Ishikawa (cell line): Measurements from ENCODE around the gene SDHB.

Experiments
- CEBPB ChIP-seq: IDR thresholded peaks from 2 replicates; pipeline ENCODE4 v1.6.1; 2012
- CREB1 ChIP-seq: IDR thresholded peaks from 2 replicates; pipeline ENCODE4 v1.6.1; 2012; ENCODE audit warnings: low read depth
- EGR1 ChIP-seq: IDR thresholded peaks from 2 replicates; pipeline ENCODE4 v1.6.1; 2012
- EP300 ChIP-seq: IDR thresholded peaks from 2 replicates; pipeline ENCODE4 v1.6.1; 2012; ENCODE audit warnings: borderline replicate concordance
- FOXM1 ChIP-seq: IDR thresholded peaks from 2 replicates; pipeline ENCODE4 v1.6.1; 2012; ENCODE audit warnings: low read depth, borderline replicate concordance
- MAX ChIP-seq: IDR thresholded peaks from 2 replicates; pipeline ENCODE4 v1.6.1; 2012
- NFIC ChIP-seq: IDR thresholded peaks from 2 replicates; pipeline ENCODE4 v1.6.1; 2012
- RAD21 ChIP-seq: IDR thresholded peaks from 2 replicates; pipeline ENCODE4 v1.6.1; 2012; ENCODE audit warnings: low read depth
- REST ChIP-seq: IDR thresholded peaks from 2 replicates; pipeline ENCODE4 v1.6.1; 2012; ENCODE audit warnings: low read depth, mild to moderate bottlenecking
- TAF1 ChIP-seq: IDR thresholded peaks from 2 replicates; pipeline ENCODE4 v1.6.1; 2012; ENCODE audit warnings: low read depth, mild to moderate bottlenecking
- TCF12 ChIP-seq: IDR thresholded peaks from 2 replicates; pipeline ENCODE4 v1.6.1; 2012; ENCODE audit warnings: low read depth
- TEAD4 ChIP-seq: IDR thresholded peaks from 2 replicates; pipeline ENCODE4 v1.6.1; 2012
- USF1 ChIP-seq: IDR thresholded peaks from 2 replicates; pipeline ENCODE4 v1.6.1; 2012
- YY1 ChIP-seq: IDR thresholded peaks from 2 replicates; pipeline ENCODE4 v1.6.1; 2012; ENCODE audit warnings: low read depth
- ZBTB7A ChIP-seq: IDR thresholded peaks from 2 replicates; pipeline ENCODE4 v1.6.1; 2012; ENCODE audit warnings: low read depth

SDHB gene

GRCh38 chr1:17080085-17080759, 26.4 kb upstream of the SDHB start:
- TF ChIP-seq CREB1 (no peak), USF1 (peak; percentile 49)

GRCh38 chr1:17078991-17079868, 25.4 kb upstream of the SDHB start:
- no peak for TF ChIP-seq MAX
- no peak for TF ChIP-seq RAD21
- no peak for TF ChIP-seq EGR1
- TF ChIP-seq TAF1 = no peak
- no peak for TF ChIP-seq NFIC
- TF ChIP-seq USF1 = no peak

- TF ChIP-seq CEBPB (no peak), TEAD4 (no peak), RAD21 (peak; percentile 40; the same call in 1 of the 2 replicates), MAX (no peak), TCF12 (no peak)
These were observed 21.8 kb upstream of the SDHB start for GRCh38 chr1:17075470-17076255.

- TF ChIP-seq USF1 = no peak
- TF ChIP-seq TEAD4 = no peak
- TF ChIP-seq YY1 = no peak
- TF ChIP-seq CEBPB = no peak
- no peak for TF ChIP-seq NFIC
- TF ChIP-seq TCF12 = no peak
- TF ChIP-seq CREB1 = no peak
- TF ChIP-seq RAD21 = no peak
- no peak for TF ChIP-seq EP300
- no peak for TF ChIP-seq REST
- no peak for TF ChIP-seq ZBTB7A
- no peak for TF ChIP-seq TAF1
- TF ChIP-seq EGR1 = no peak
- no peak for TF ChIP-seq MAX
- TF ChIP-seq FOXM1 = no peak
These were observed 18.0 kb upstream of the SDHB start for GRCh38 chr1:17071794-17072193.

GRCh38 chr1:17070163-17070525, 16.3 kb upstream of the SDHB start:
- no peak for TF ChIP-seq FOXM1
- TF ChIP-seq EGR1 = no peak

- TF ChIP-seq TEAD4 = no peak
- TF ChIP-seq CEBPB = no peak
- no peak for TF ChIP-seq EP300
- TF ChIP-seq FOXM1 = no peak
- TF ChIP-seq RAD21 = no peak
- no peak for TF ChIP-seq USF1
- no peak for TF ChIP-seq TAF1
- TF ChIP-seq EGR1 = no peak
- TF ChIP-seq TCF12 = no peak
- TF ChIP-seq MAX = no peak
- TF ChIP-seq YY1 = no peak
- TF ChIP-seq NFIC = no peak
- TF ChIP-seq REST = no peak
- TF ChIP-seq ZBTB7A = no peak
- no peak for TF ChIP-seq CREB1
These were observed 15.8 kb upstream of the SDHB start for GRCh38 chr1:17069452-17070162.
